ENCODE results near the gene PVALEF.

PVALEF gene

DNA sequence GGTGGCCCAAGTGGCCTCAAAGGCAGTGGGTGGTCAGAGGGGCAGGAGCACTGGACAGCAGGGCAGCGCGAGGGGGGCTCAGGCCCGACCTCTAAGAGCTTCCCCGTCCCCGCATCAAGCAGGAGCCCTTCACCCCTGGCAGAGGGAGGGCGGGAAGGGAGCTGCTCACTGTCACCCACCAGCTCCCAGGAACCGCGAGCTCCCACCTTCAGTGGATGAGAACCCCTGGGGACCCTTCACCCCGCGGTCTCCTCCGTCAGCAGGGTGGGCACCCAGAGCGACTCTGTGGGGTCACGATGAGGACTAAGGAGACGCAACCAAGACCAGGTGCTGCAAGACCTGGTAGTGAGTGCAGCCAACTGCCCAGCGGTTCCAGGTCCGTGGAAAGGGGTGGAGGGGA, 43.8 kb downstream of the PVALEF start:
- no peak overlapping the region for H2AFZ ChIP-seq (ENCODE audit: low read length, unreplicated experiment)
- H3K4me3 ChIP-seq (ENCODE audit: low read depth, low read length) = no peak overlapping the region
- H3K27me3 ChIP-seq (ENCODE audit: insufficient read depth, low read length) = no peaks in the 10 kb centered on the region
- H3K79me2 ChIP-seq (ENCODE audit: control insufficient read depth, insufficient read depth, low read length, unreplicated experiment) = no peaks in the 10 kb centered on the region
- no peaks in the 10 kb centered on the region for H3K4me1 ChIP-seq (ENCODE audit: control insufficient read depth, insufficient read depth, low read length, unreplicated experiment)
- no peak overlapping the region for H3K27ac ChIP-seq (ENCODE audit: low read depth, low read length)
- H3K36me3 ChIP-seq (ENCODE audit: insufficient read depth, low read length) = no peaks in the 10 kb centered on the region

DNA sequence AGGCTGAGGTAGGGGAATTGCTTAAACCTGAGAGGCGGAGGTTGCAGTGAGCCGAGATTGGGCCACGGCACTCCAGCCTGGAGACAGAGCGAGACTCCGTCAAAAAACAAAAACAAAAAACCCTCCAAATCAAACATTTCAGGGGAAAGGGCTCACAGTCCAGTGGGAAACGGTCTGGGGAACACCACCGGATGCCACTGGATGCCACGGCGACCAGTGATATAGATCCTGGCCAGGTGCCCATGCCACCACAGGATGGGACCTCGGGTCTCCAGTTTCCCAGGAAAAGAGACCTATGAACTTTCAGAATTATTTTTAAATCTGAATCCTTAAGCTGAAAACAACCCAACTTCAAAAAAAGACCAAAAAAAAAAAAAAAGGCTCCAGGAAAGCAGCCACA, 45.2 kb downstream of the PVALEF start:
- Histone ChIP-seq H3K4me3 (ENCODE audit: low read depth, low read length) (no peak overlapping the region), H3K27ac (ENCODE audit: low read depth, low read length) (no peak overlapping the region), H3K36me3 (ENCODE audit: insufficient read depth, low read length) (no peaks in the 10 kb centered on the region), H2AFZ (ENCODE audit: low read length, unreplicated experiment) (no peak overlapping the region), H3K79me2 (ENCODE audit: control insufficient read depth, insufficient read depth, low read length, unreplicated experiment) (no peaks in the 10 kb centered on the region), H3K27me3 (ENCODE audit: insufficient read depth, low read length) (no peaks in the 10 kb centered on the region), H3K4me1 (ENCODE audit: control insufficient read depth, insufficient read depth, low read length, unreplicated experiment) (no peaks in the 10 kb centered on the region)

DNA sequence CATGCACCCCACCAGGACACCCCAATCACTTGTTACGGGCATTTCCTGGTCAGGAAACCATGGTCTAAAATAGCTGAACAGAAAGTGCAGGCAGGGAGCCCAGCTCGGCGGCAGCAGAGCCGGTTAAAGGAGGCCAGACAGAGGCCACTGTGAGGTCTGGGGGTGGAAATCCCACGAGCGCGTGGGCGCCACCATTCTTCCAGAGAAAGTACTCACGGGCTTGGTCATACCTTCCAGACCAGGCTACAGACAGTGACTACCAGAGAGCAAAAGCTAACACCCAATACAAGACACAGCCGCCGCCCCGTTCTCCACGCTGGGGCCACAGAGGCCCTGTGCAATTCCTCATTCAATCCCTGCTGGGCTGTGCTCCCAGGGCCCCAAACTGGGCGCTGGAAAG, 45.6 kb downstream of the PVALEF start:
- H3K36me3 ChIP-seq (ENCODE audit: insufficient read depth, low read length) = no peaks in the 10 kb centered on the region
- no peak overlapping the region for H3K4me3 ChIP-seq (ENCODE audit: low read depth, low read length)
- H3K79me2 ChIP-seq (ENCODE audit: control insufficient read depth, insufficient read depth, low read length, unreplicated experiment) = no peaks in the 10 kb centered on the region
- H3K4me1 ChIP-seq (ENCODE audit: control insufficient read depth, insufficient read depth, low read length, unreplicated experiment) = no peaks in the 10 kb centered on the region
- H3K27ac ChIP-seq (ENCODE audit: low read depth, low read length) = no peak overlapping the region
- H2AFZ ChIP-seq (ENCODE audit: low read length, unreplicated experiment) = no peak overlapping the region
- H3K27me3 ChIP-seq (ENCODE audit: insufficient read depth, low read length) = no peaks in the 10 kb centered on the region

DNA sequence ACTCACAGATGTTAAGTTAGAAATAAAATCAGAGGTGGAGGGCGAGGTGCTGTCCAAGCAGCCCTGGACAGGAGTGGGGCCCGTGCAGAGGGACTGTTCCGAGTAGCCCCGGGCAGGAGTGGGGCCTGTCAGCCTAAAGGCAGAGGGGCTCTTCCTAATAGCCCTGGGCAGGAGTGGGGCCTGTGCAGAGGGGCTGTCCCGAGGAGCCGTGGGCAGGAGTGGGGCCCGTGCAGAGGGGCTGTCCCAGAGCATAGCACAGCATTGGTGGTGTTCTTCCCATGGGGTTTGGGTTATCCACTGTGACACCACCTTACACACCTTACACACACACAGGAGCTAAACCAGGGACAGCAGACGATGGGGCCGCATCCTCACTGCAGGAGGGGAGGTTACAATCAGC, 47.1 kb downstream of the PVALEF start:
- Histone ChIP-seq H3K27ac (ENCODE audit: low read depth, low read length) (no peak overlapping the region), H2AFZ (ENCODE audit: low read length, unreplicated experiment) (no peak overlapping the region), H3K79me2 (ENCODE audit: control insufficient read depth, insufficient read depth, low read length, unreplicated experiment) (no peaks in the 10 kb centered on the region), H3K36me3 (ENCODE audit: insufficient read depth, low read length) (no peaks in the 10 kb centered on the region), H3K27me3 (ENCODE audit: insufficient read depth, low read length) (no peaks in the 10 kb centered on the region), H3K4me3 (ENCODE audit: low read depth, low read length) (no peak overlapping the region), H3K4me1 (ENCODE audit: control insufficient read depth, insufficient read depth, low read length, unreplicated experiment) (no peaks in the 10 kb centered on the region)

DNA sequence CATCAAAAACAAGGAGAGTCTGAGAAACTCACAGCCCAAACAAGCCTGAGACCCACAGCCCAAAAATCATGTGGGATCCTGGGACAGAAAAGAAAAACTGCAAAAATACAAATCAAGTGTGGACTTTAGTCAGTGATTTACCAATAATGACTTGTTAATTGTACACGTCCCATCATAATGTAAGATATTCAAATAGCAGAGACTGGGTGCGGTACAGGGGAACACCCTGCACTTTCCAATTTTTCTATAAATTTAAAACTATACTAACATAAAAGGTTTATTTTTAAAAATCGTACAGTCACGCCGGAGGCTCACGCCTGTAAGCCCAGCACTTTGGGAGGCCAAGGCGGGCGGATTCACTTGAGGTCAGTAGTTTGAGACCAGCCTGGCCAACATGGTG, 48.7 kb downstream of the PVALEF start:
- Histone ChIP-seq H2AFZ (ENCODE audit: low read length, unreplicated experiment) (no peak overlapping the region), H3K27me3 (ENCODE audit: insufficient read depth, low read length) (no peaks in the 10 kb centered on the region), H3K36me3 (ENCODE audit: insufficient read depth, low read length) (no peaks in the 10 kb centered on the region), H3K79me2 (ENCODE audit: control insufficient read depth, insufficient read depth, low read length, unreplicated experiment) (no peaks in the 10 kb centered on the region), H3K27ac (ENCODE audit: low read depth, low read length) (no peak overlapping the region), H3K4me3 (ENCODE audit: low read depth, low read length) (no peak overlapping the region), H3K4me1 (ENCODE audit: control insufficient read depth, insufficient read depth, low read length, unreplicated experiment) (no peaks in the 10 kb centered on the region)

DNA sequence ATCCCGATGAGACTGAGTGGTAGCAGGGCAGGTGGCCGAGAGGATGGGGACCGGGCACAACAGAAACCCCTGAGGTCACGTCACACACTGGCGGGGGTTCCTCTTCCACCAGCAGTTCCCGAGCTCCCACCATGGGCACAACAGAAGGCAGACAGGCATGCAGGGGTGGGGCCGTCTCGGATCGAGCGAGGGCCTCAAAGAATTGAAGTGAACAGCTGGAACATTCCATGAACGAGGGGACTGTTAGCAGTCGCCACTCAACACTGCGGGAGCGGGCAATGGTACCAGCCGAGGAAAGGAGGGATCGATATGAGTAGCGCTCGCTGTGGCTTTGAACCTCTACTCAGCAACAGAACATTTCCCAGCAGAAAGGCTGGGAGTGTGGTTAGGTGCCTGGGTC, 52.2 kb downstream of the PVALEF start:
- Histone ChIP-seq H3K4me3 (ENCODE audit: low read depth, low read length) (no peak overlapping the region), H3K27me3 (ENCODE audit: insufficient read depth, low read length) (no peaks in the 10 kb centered on the region), H3K79me2 (ENCODE audit: control insufficient read depth, insufficient read depth, low read length, unreplicated experiment) (peaks cover 5% of the 10 kb centered on the region), H2AFZ (ENCODE audit: low read length, unreplicated experiment) (no peak overlapping the region), H3K4me1 (ENCODE audit: control insufficient read depth, insufficient read depth, low read length, unreplicated experiment) (peaks cover 5% of the 10 kb centered on the region), H3K36me3 (ENCODE audit: insufficient read depth, low read length) (no peaks in the 10 kb centered on the region), H3K27ac (ENCODE audit: low read depth, low read length) (no peak overlapping the region)

DNA sequence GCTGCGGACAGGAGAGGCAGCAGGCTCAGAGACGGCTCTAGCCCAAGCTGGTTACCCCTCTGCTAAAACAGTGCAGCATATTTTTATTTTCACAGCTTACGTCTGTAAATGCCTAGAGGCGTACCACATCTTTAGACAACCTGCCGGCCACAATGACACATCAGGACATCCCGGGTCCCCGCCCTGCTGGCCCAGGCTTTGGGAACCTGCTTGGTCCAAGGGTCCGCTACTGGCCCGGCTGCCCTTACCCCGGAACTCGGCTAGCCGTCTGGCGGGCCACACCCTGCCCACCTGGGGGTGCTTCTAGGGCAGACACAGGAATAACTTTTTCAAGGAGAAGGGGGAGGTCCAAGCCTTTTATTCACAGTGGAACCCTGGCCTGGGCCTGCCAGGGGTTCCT, 53.2 kb downstream of the PVALEF start:
- Histone ChIP-seq H3K27ac (ENCODE audit: low read depth, low read length) (no peak overlapping the region), H3K36me3 (ENCODE audit: insufficient read depth, low read length) (no peaks in the 10 kb centered on the region), H3K27me3 (ENCODE audit: insufficient read depth, low read length) (no peaks in the 10 kb centered on the region), H3K79me2 (ENCODE audit: control insufficient read depth, insufficient read depth, low read length, unreplicated experiment) (peaks cover 5% of the 10 kb centered on the region), H3K4me3 (ENCODE audit: low read depth, low read length) (no peak overlapping the region), H2AFZ (ENCODE audit: low read length, unreplicated experiment) (no peak overlapping the region), H3K4me1 (ENCODE audit: control insufficient read depth, insufficient read depth, low read length, unreplicated experiment) (peaks cover 5% of the 10 kb centered on the region)

DNA sequence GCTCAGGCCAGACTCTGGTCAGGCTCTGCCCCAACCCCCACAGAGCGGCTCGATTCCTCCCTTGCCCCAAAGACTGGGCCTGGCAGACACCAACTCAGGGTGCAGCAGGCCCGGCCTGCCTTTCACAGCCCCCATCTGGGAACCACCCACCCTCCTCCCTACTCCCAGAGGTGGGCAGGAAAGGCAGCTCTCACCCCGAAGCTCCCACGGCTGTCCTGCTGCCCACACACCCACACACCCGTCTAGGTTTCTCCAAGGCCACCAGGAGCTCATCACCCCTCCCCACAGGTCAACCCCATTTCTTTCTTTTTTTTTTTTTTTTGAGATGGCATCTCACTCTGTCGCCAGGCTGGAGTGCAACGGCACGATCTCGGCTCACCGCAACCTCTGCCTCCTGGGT, 53.7 kb downstream of the PVALEF start:
- Histone ChIP-seq H3K36me3 (ENCODE audit: insufficient read depth, low read length) (no peaks in the 10 kb centered on the region), H3K4me1 (ENCODE audit: control insufficient read depth, insufficient read depth, low read length, unreplicated experiment) (peaks cover 8% of the 10 kb centered on the region), H3K27ac (ENCODE audit: low read depth, low read length) (no peak overlapping the region), H3K4me3 (ENCODE audit: low read depth, low read length) (no peak overlapping the region), H2AFZ (ENCODE audit: low read length, unreplicated experiment) (no peak overlapping the region), H3K79me2 (ENCODE audit: control insufficient read depth, insufficient read depth, low read length, unreplicated experiment) (peaks cover 5% of the 10 kb centered on the region), H3K27me3 (ENCODE audit: insufficient read depth, low read length) (no peaks in the 10 kb centered on the region)

DNA sequence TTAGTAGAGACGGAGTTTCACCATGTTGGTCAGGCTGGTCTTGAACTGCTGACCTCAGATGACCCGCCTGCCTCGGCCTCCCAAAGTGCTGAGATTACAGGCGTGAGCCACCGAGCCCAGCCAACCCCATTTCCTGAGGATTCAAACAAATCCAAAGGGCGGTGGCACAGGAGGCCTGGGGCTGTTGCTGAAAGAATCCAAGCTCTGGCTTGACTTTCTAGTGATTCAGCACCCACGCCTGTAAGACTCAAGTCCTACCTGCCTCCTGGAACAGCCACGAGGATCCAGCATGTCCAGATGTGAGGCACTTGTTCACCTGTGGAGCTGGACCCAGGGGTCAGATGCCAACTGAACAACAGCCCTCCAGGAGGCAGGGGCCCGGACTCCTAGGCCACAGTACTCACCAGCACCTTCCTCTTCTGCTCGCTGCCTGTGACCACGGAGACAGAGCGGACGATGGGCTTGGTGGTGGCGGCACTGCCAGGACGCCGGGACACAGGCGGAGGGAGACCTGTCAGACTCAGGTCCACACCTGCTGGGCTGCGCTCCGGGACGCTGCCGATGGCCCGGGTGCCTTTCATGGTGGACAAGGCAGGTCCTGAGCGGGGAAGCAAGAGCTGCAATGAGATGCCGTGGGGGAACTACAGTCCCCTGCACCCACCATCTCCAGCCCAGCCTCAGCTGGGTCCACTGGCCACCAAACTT, 54.3 kb downstream of the PVALEF start:
- Histone ChIP-seq H3K79me2 (ENCODE audit: control insufficient read depth, insufficient read depth, low read length, unreplicated experiment) (peaks cover 5% of the 10 kb centered on the region), H3K36me3 (ENCODE audit: insufficient read depth, low read length) (no peaks in the 10 kb centered on the region)

DNA sequence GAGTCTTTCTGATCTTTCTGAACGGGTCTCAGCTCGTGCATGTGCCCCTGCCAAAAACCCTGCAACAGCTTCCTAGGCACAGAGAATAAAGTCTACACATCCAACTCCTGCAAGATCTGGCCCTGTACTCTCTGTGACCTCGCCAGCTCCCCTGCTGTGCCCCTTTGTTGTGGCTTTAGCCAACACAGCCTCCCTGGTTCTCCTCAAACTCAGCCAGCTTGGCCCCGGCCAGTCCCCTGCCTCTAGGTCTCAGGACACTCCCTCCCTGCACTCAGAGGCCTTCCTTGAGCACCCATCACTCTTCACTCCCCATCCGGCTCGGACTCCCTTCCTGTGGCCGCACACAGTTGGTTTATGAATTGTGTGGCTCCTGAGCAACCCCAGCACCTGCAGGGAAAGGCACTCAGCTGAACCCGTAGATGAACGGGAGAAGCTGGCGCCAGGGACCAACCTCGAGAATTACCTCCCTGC, 56.1 kb downstream of the PVALEF start:
- no peak overlapping the region for H2AFZ ChIP-seq (ENCODE audit: low read length, unreplicated experiment)
- H3K27ac ChIP-seq (ENCODE audit: low read depth, low read length) = no peak overlapping the region
- no peaks in the 10 kb centered on the region for H3K27me3 ChIP-seq (ENCODE audit: insufficient read depth, low read length)
- H3K36me3 ChIP-seq (ENCODE audit: insufficient read depth, low read length) = no peaks in the 10 kb centered on the region
- peaks cover 8% of the 10 kb centered on the region for H3K4me1 ChIP-seq (ENCODE audit: control insufficient read depth, insufficient read depth, low read length, unreplicated experiment)
- peaks cover 5% of the 10 kb centered on the region for H3K79me2 ChIP-seq (ENCODE audit: control insufficient read depth, insufficient read depth, low read length, unreplicated experiment)
- H3K4me3 ChIP-seq (ENCODE audit: low read depth, low read length) = peak overlapping the region; percentile 94; the same call in 1 of the 2 replicates

More for the DNA sequence above, 54.3 kb downstream of the PVALEF start:
- H3K27me3 ChIP-seq (ENCODE audit: insufficient read depth, low read length) = no peaks in the 10 kb centered on the region
- H2AFZ ChIP-seq (ENCODE audit: low read length, unreplicated experiment) = no peak overlapping the region
- peaks cover 8% of the 10 kb centered on the region for H3K4me1 ChIP-seq (ENCODE audit: control insufficient read depth, insufficient read depth, low read length, unreplicated experiment)
- no peak overlapping the region for H3K4me3 ChIP-seq (ENCODE audit: low read depth, low read length)
- no peak overlapping the region for H3K27ac ChIP-seq (ENCODE audit: low read depth, low read length)

DNA sequence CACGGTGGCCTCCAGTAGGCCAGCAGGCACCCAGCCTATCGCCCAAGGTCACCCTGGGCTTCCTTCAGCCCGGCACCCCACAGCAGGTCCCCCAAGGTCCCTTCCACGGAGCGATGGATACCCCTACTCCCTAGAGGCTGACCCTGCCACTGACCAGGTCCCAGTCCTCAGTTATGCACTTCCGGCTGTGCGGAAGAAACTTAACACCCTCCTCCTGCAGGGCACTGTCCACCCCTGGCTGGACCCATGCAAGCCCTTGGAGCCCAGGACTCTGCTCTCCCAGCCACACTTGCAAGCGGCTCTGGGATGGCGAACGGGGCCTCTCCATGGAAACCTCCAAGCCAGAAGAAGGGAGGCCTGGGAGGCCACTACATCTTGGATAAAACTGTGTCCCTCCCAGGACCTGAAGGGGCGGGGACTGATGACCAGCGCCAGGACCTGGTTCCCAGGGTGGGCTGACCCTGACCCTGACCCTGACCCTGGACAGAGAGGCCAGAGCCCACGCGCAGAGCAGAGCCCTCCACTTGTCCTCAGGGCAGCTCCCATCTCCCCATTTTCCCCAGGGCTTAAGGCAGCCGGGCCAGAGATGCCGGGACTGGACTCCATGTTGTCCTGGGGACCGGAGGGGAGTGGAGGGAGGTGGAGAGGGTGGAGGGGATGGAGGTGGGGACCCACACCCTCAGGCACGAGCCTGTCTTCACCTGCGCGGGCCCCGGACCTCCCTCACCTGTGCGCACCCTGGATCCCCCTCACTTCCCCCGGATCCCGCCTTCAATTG, 56.7 kb downstream of the PVALEF start:
- Histone ChIP-seq H3K27me3 (ENCODE audit: insufficient read depth, low read length) (no peaks in the 10 kb centered on the region), H3K4me1 (ENCODE audit: control insufficient read depth, insufficient read depth, low read length, unreplicated experiment) (peaks cover 8% of the 10 kb centered on the region), H3K36me3 (ENCODE audit: insufficient read depth, low read length) (no peaks in the 10 kb centered on the region), H3K27ac (ENCODE audit: low read depth, low read length) (no peak overlapping the region), H3K4me3 (ENCODE audit: low read depth, low read length) (peak overlapping the region; percentile 94), H2AFZ (ENCODE audit: low read length, unreplicated experiment) (peak overlapping the region; percentile 83), H3K79me2 (ENCODE audit: control insufficient read depth, insufficient read depth, low read length, unreplicated experiment) (peaks cover 5% of the 10 kb centered on the region)

Data from ACC112 (cell line).